Hematopoietic multipotent progenitor cell treated with erythropoietin and hydrocortisone succinate and interleukin-3 and kit ligand, for 8 days (in vitro differentiated cells): ENCODE data around the gene PDE6C.

Source experiments
- DNase-seq: peaks from one replicate; pipeline ENCODE4 v3.0.0-alpha.2; 2015

The PDE6C gene

DNA sequence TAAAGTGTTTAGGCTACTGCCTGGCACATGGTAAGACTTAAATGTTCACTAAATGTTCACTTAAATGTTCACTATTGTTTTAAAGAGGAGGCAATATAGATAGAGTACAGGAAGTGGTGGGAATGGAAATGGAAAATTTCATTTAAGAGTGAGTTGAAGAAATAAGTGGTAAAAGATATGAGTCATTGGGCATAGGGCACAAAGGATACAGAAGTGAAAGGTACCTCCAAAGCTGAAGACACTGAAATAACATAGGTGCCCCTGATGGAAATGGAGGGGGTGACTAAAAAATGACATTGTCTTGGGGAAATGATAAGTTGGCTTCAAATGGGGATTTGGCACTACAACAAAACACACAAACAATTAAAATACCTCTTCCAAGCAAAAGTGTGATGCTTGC, 95.3 kb downstream of the PDE6C start:
- DNase-seq, result no peak

- no peak for DNase-seq
These were observed 98.1 kb downstream of the PDE6C start for GRCh38 chr10:93710333-93710909.

DNA sequence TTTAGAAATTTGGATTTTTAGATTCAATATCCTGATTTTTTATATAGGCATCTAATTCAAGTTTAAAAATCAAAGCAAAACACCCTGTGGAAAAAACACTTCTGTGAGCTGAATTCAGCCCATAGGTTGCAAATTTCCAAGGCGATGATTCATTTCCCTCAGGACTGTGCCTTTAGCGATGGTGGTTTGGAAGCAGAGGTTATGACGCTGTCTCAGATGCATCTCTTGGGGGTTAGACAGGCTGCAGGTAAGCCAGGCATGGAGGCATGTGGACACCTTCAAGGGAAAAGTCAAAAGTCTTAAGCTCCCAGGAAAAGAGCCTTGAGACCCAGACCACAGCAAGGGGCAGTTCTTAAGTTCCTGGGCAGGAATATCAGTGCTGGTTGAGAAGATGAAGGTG, 99.6 kb downstream of the PDE6C start:
- no peak for DNase-seq

DNA sequence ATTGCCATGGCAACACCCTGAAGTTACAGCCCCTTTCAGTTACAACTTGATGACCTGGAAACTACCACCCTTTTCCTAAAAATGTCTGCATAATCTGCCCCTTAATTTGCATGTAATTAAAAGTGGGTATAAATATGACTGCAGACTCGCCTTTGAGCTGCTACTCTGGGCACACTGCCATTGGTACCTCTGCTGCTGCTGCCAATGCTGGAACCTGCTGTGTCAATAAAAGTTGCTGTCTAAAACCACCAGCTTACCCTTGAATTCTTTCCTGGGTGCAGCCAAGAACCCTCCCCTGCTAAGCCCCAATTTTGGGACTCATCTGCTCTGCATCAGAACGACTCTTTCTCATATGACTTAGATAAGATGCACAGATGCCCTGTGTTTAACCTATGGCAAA, 100.3 kb downstream of the PDE6C start:
- no peak for DNase-seq

GRCh38 chr10:93715345-93715744, 103.0 kb downstream of the PDE6C start:
- no peak for DNase-seq
